ENCODE data around the gene STXBP5. TPM values are rescaled to one million over a fixed set of nuclear protein-coding genes. Genes with fewer than 3 reads are reported as not detected.

STXBP5 gene
- 10 to 100 TPM in 5 of 7 donors, 1 to 10 TPM in 2; 7.6 to 15.4 (median 11.6) TPM for total RNA-seq
- 1 to 10 TPM; 3.3 to 7.2 TPM for polyA plus RNA-seq
- long read RNA-seq, donor 1, partial matches to known transcripts, result 1 of 4 reads
- long read RNA-seq, donor 1, other reads (novel, unspliced or antisense), result 3 of 4 reads
- long read RNA-seq, donor 2, result 0 reads
- long read RNA-seq, donor 3, full-length matches to known transcripts, result 2 of 6 reads
- long read RNA-seq, donor 3, partial matches to known transcripts, result 2 of 6 reads
- long read RNA-seq, donor 3, other reads (novel, unspliced or antisense), result 2 of 6 reads

- no peaks in the 10 kb centered on the region for H3K9me3 ChIP-seq
- no peaks in the 10 kb centered on the region for H3K36me3 ChIP-seq
- no peaks in the 10 kb centered on the region for H3K27me3 ChIP-seq
- TF ChIP-seq EP300 (IDR thresholded peaks at IDR 0.05) (no peak), CTCF (IDR thresholded peaks at IDR 0.05) (no peak), POLR2A (IDR thresholded peaks at IDR 0.05) (no peak)
- intact Hi-C loops (cut with DNase I), result loop anchor here in 1 of 4 donors (10.0 kb wide), 1 partner anchor 1389 kb away; the partner anchor contains the start of gene FBXO30
- peak within 1 kb of the TSS; percentile 98 for H3K27ac ChIP-seq
- 0 to 1% (median 1%) methylated on average over 38 to 85 of the region's 85 CpGs for WGBS, 3 donors
- H3K4me3 ChIP-seq, result peak within 1 kb of the TSS; percentile 64
- H3K4me1 ChIP-seq (ENCODE audit: insufficient read depth), result peaks cover 2% of the 10 kb centered on the region
- peak; percentile 32 to 66 (median 58) for DNase-seq
Measured at GRCh38 chr6:147204060-147204785, at the start of gene STXBP5. STXBP5 (plus strand) TSS chr6:147204417; CDS start chr6:147204533, 116 bp downstream.

- intact Hi-C loops (cut with DNase I), result no loop called here
- TF ChIP-seq CTCF (IDR thresholded peaks at IDR 0.05) (no peak), POLR2A (IDR thresholded peaks at IDR 0.05) (no peak), EP300 (IDR thresholded peaks at IDR 0.05) (no peak)
- H3K27me3 ChIP-seq, result no peaks in the 10 kb centered on the region
- H3K27ac ChIP-seq, result no peak overlapping the region
- WGBS, 3 donors, result 43 to 65% (median 52%) methylated on average over 1 of the region's 1 CpG
- H3K36me3 ChIP-seq, result no peaks in the 10 kb centered on the region
- H3K4me3 ChIP-seq, result no peak overlapping the region
- DNase-seq, result no peak
- H3K9me3 ChIP-seq, result no peaks in the 10 kb centered on the region
- no peaks in the 10 kb centered on the region for H3K4me1 ChIP-seq (ENCODE audit: insufficient read depth)
Measured at GRCh38 chr6:147154454-147154853, 49.8 kb upstream of the STXBP5 start.

- Histone ChIP-seq H3K36me3 (no peaks in the 10 kb centered on the region), H3K27ac (no peak overlapping the region), H3K4me1 (ENCODE audit: insufficient read depth) (no peaks in the 10 kb centered on the region), H3K9me3 (no peaks in the 10 kb centered on the region), H3K27me3 (no peaks in the 10 kb centered on the region), H3K4me3 (no peak overlapping the region)
- TF ChIP-seq CTCF (IDR thresholded peaks at IDR 0.05) (no peak), POLR2A (IDR thresholded peaks at IDR 0.05) (no peak)
- no peak for DNase-seq
- intact Hi-C loops (cut with DNase I), result no loop called here
Measured at GRCh38 chr6:147156218-147156617, 48.0 kb upstream of the STXBP5 start.

GRCh38 chr6:147156799-147157382 lies 47.3 kb upstream of the STXBP5 start:
- Histone ChIP-seq H3K27me3 (no peaks in the 10 kb centered on the region), H3K27ac (no peak overlapping the region), H3K4me1 (ENCODE audit: insufficient read depth) (no peaks in the 10 kb centered on the region), H3K9me3 (no peaks in the 10 kb centered on the region), H3K36me3 (no peaks in the 10 kb centered on the region), H3K4me3 (no peak overlapping the region)
- intact Hi-C loops (cut with DNase I), result no loop called here
- TF ChIP-seq POLR2A (IDR thresholded peaks at IDR 0.05) (no peak), CTCF (IDR thresholded peaks at IDR 0.05) (no peak), EP300 (IDR thresholded peaks at IDR 0.05) (no peak)
- DNase-seq, result no peak
- WGBS, 3 donors, result 69 to 86% (median 86%) methylated on average over 4 of the region's 4 CpGs

Measured in ovary (tissue), 10 donors.